Daoy (cell line): Measurements from ENCODE around the gene TRABD2A. TPM values are rescaled to one million over a fixed set of nuclear protein-coding genes. Genes with fewer than 3 reads are reported as not detected.
"Not testable (repeated sequence)": the region's sequence is repeated elsewhere in the genome, so short reads cannot be mapped to it uniquely, and the experiment has no call there.

Experiments used
- DNase-seq: peaks from one replicate; pipeline ENCODE4 v3.0.0-alpha.2; 2015; ENCODE audit warnings: low read depth
- total RNA-seq: library from RNA; depleted of rRNA; stranded (reverse); fragments of >200 nt; shearing (Covaris generic); gene quantifications from 2 replicates; pipeline ENCODE4 v1.2.3, GENCODE V29; 2014; rRNA removed

Gene TRABD2A
- total RNA-seq, 1 experiment from 2014 or later, result 4.7 TPM

GRCh38 chr2:84778911-84779690 is 101.8 kb downstream of the TRABD2A start:
- no peak for DNase-seq

DNA sequence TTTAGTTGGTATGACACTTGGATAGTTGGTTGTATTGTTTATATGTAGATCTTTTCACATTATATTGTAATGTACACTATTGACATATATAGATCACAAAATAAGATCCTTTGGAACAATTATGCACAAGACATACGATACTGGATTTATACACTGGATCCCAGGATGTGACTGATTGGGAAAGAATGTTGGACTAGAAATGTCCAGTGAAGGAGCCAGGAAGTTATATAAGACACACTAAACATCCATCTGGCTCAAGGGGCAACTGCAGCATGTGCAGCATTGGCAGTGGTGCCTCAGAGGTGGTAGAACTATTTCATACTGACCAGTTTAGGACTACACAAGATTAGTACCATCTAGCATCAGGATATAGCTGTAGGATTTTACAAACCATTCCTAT is 104.9 kb downstream of the TRABD2A start:
- no peak for DNase-seq

- DNase-seq, result not testable (repeated sequence)
Measured at GRCh38 chr2:84773562-84773961, 107.3 kb downstream of the TRABD2A start.

Other genes with a start within 250 kb of the TRABD2A start
- gene TMSB10, start 24.6 kb upstream of the TRABD2A start, total RNA-seq, result 5,141 and 5,751 TPM in 2 replicates
- gene KCMF1, start 90.1 kb upstream of the TRABD2A start, total RNA-seq, result 23.8 and 71.5 TPM in 2 replicates